ENCODE measurements around the gene PAGR1.

The PAGR1 gene

GRCh38 chr16:29820271-29820701 lies 4.3 kb downstream of the PAGR1 start, which contains the start of gene MVP:
TSS of gene MVP (plus strand) at chr16:29820462. CDS start at chr16:29830550, 10,088 bp downstream.
- H3K4me3 ChIP-seq (ENCODE audit: low read depth, low read length): peak within 1 kb of the TSS; percentile 47
- TF ChIP-seq, protein P1, sequence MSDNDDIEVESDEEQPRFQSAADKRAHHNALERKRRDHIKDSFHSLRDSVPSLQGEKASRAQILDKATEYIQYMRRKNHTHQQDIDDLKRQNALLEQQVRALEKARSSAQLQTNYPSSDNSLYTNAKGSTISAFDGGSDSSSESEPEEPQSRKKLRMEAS (IDR thresholded peaks at IDR 0.05; ENCODE audit: low read depth, low read length): no peak
- TF ChIP-seq POLR2A (IDR thresholded peaks at IDR 0.05; ENCODE audit: extremely low read depth, insufficient read length): no peak
- TF ChIP-seq MYC (IDR thresholded peaks at IDR 0.05; ENCODE audit: low read depth, low read length): no peak
- no peak for TF ChIP-seq CTCF (IDR thresholded peaks at IDR 0.05; ENCODE audit: low read depth, low read length)
- DNase-seq (ENCODE audit: low read depth): peak; percentile 58

DNA sequence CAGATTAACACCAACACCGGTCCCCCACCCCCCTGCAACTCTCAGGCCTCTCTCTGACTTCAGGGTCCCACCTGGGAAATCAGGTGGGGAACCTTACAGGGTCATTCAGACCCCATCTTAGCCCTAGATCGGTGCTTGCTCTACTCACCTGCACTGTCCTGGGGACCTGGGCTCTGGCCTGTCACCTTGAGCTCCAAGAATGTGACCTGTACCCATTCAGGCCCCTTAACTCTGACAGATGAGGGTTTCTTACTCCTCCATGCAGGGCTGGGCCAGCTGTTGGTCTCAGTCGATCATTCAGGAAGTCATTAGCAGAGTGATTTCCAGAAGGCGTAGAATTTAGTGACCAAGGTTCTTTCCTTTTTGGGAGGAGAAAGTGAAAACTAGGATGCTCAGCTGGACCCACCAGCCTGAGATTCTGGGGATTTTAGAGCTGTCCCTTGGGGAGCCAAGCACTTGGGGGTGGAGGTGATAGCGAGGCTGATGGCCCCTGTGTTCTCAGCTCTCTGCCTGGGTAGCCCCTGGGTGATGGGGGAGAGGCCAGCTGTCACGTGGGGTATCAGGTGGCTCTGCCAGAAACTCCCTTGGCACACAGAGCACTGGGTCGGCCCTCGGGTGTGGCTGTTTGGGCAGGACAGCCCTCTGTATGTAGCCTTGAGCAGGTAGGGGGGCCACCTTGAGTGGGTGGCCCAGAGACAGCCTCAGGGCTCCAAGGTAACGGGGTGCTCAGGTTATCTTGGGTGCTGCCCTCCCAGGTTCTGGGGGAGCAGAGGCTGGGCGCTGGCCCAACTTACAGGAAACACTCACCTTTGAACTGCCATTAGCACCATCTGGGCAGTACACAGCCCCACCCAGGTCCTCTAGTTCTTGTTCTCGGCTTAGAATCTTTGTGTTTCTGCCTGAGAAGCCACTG lies 5.0 kb downstream of the PAGR1 start:
- peak overlapping the region; percentile 47 for H3K4me3 ChIP-seq (ENCODE audit: low read depth, low read length)
- TF ChIP-seq CTCF (IDR thresholded peaks at IDR 0.05; ENCODE audit: low read depth, low read length) (no peak), MYC (IDR thresholded peaks at IDR 0.05; ENCODE audit: low read depth, low read length) (no peak), POLR2A (IDR thresholded peaks at IDR 0.05; ENCODE audit: extremely low read depth, insufficient read length) (no peak)
- TF ChIP-seq, protein P1 (IDR thresholded peaks at IDR 0.05; ENCODE audit: low read depth, low read length): no peak
- no peak for DNase-seq (ENCODE audit: low read depth)

GRCh38 chr16:29821643-29822115 lies 5.7 kb downstream of the PAGR1 start:
- no peak overlapping the region for H3K4me3 ChIP-seq (ENCODE audit: low read depth, low read length)
- TF ChIP-seq, protein P1 (IDR thresholded peaks at IDR 0.05; ENCODE audit: low read depth, low read length): no peak
- TF ChIP-seq MYC (IDR thresholded peaks at IDR 0.05; ENCODE audit: low read depth, low read length): no peak
- TF ChIP-seq POLR2A (IDR thresholded peaks at IDR 0.05; ENCODE audit: extremely low read depth, insufficient read length): no peak
- no peak for TF ChIP-seq CTCF (IDR thresholded peaks at IDR 0.05; ENCODE audit: low read depth, low read length)
- DNase-seq (ENCODE audit: low read depth): no peak

DNA sequence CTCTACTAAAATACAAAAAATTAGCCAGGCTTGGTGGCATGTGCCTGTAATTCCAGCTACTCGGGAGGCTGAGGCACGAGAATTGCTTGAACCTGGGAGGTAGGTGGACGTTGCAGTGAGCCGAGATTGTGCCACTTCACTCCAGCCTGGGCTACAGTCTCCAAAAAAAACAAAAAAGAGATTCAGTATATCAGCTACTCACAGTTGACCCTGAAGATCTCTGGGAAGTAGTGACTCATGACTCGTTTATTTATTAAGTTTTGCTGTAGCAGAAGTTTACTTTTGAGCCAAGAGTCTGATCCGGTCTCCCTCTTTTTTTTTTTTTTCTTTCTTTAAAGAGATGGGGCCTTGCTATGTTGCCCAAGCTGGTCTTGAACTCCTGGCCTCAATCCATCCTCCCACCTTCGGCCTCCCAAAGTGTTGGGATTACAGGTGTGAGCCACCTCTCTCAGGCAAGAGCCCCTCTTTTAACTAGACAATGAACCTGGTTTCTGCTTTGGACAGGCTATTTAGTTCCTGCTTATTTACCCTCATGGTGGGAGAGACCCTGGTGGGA lies 8.7 kb downstream of the PAGR1 start:
- TF ChIP-seq MYC (IDR thresholded peaks at IDR 0.05; ENCODE audit: low read depth, low read length): no peak
- no peak for DNase-seq (ENCODE audit: low read depth)
- H3K4me3 ChIP-seq (ENCODE audit: low read depth, low read length): no peak overlapping the region

DNA sequence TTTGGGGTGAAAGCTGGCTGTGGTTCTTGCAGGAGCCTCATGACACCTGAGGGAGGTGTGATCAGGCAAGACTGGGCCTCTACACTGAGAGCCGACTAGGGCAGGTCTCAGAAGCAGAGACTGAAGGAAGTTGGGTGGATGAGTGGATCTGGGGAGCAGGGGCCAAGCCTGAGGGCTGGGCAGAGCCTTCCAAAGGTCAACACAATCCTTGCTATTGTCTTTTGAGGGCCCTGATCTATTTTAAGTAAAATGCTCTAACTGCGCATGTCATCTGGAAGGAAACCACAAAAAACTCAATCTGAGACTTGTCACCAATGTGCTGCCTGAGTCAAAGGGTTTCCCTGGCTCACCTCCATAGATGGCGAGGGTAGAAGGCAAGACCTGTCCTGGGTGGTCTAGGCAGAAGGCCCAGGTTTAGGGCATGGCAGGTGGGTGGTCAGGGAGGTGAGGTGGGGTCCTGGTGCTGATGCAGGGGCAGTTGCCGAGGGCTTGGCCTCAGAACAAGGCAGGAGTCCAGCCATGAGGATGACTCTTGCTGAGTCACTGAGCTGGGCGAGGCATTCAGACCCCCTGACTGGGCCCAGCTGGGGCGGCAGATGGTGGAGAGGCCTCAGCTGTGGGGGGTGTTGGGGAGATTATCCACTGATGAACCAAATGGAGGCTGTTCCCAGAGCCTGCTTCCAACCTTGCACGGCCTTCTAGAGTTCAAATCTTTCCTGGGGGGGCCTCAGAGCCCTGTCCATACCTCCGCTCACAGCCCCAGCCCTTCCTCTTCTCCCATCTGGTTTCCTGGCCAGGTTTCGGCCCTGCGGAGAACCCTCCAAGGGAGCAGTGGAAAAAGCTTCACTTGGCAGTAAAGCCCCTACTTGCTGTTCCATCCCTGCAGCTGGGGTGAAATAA lies 9.4 kb downstream of the PAGR1 start:
- no peak for TF ChIP-seq MYC (IDR thresholded peaks at IDR 0.05; ENCODE audit: low read depth, low read length)
- TF ChIP-seq CTCF (IDR thresholded peaks at IDR 0.05; ENCODE audit: low read depth, low read length): no peak
- no peak for TF ChIP-seq POLR2A (IDR thresholded peaks at IDR 0.05; ENCODE audit: extremely low read depth, insufficient read length)
- TF ChIP-seq, protein P1 (IDR thresholded peaks at IDR 0.05; ENCODE audit: low read depth, low read length): no peak
- H3K4me3 ChIP-seq (ENCODE audit: low read depth, low read length): no peak overlapping the region
- DNase-seq (ENCODE audit: low read depth): no peak
